NCI-H226 (cell line): ENCODE measurements around the gene GRAMD1C.

Experiments
- DNase-seq: peaks from one replicate; pipeline ENCODE4 v3.0.0-alpha.2; 2015

Gene GRAMD1C

GRCh38 chr3:113953677-113954076 lies 115.1 kb downstream of the GRAMD1C start:
- DNase-seq = no peak

- DNase-seq = no peak
Measured at GRCh38 chr3:113954091-113954685, 115.6 kb downstream of the GRAMD1C start.

- DNase-seq = no peak
Measured at GRCh38 chr3:113963879-113964278, 125.3 kb downstream of the GRAMD1C start.

GRCh38 chr3:113966172-113966571 lies 127.6 kb downstream of the GRAMD1C start:
- no peak for DNase-seq

GRCh38 chr3:113968986-113969385 lies 130.4 kb downstream of the GRAMD1C start:
- no peak for DNase-seq

DNA sequence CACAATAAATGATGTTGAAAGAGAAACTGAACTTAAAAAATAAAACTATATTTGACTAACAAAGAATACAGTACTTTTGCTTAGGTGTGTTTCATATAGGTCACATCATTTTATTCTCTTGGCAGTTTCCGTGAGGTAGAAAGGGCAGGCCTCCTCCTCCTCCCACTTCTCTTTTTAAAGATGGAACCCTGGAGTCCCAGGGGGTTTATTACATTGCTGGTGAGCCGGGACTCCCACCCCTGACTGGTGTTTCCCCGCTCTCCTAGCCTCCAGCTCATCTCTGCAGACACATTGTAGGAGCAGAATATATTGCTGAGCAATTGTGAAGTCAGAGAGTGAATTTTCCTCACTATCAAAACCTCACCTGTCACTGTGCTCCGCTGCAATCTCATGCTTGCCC lies 139.2 kb downstream of the GRAMD1C start:
- no peak for DNase-seq

DNA sequence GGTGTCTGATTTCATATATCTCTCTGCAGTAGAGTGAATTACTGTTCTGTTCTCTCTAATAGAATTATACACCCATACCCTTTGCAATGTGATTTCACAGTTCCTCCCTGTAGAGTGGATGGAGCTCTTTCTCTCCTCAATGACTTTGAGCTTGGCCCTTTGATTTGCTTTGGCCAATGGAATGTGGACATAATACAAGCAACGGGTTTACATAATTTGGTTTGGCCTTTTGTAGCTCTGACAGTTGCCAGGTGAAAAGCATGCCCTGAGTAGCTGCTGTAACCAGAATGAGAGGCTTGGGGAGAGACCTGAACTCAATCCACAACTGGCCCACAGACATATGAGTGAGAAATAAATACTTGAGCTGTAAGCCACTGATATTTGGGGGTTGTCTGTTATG lies 141.3 kb downstream of the GRAMD1C start:
- no peak for DNase-seq

DNA sequence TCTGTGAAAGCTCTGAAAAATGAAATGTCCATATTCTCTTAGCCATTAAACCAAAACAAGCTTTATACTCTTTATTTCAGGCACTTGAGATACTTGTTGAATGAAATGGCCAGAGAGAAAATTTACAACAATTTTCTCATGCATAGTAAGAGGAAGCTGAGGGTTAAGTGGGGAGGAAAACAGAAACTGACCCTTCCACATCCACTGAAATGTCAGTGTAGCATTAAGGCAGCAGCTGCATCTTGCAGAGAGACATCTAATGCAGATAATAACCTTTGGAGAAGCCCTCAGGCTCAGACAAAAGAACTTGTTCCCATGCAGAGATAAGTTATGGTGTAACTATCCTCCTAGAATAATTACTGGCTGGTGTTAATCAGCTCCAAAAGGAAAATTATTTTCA lies 143.2 kb downstream of the GRAMD1C start:
- no peak for DNase-seq

- DNase-seq = no peak
Measured at GRCh38 chr3:113983544-113983943, 145.0 kb downstream of the GRAMD1C start.

DNA sequence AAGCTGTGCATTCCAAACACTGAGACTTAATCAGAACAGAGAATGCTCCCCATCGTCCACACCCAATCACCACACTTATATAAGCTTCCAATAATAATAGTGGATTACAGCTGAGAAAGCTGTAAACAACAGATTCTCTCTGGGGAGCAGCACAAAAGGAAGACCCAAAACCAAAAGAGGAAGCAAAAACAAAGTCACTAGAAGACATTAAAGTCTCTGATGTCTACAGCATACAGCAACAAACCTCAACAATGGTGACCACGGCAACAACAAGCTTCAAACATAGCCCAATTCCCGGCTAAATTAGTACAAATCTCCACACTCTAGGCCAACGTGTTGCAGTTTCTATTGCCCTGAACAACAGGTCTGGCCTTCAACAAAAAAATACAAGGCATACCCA lies 147.0 kb downstream of the GRAMD1C start:
- DNase-seq = no peak
